Type B pancreatic cell (in vitro differentiated cells): ENCODE data around the gene CCDC180. TPM values are rescaled to one million over a fixed set of nuclear protein-coding genes. Genes with fewer than 3 reads are reported as not detected.

ENCODE experiments used
- DNase-seq: peaks from one replicate; pipeline ENCODE4 v3.0.0; 2021; ENCODE audit warnings: mixed read lengths; ENCODE audit not compliant: unreplicated experiment; ENCODE audit errors: extremely low spot score
- H3K27ac Mint-ChIP-seq: 2 replicates; pipeline ENCODE4 v1.8.0; 2021; ENCODE audit warnings: mild to moderate bottlenecking, mixed read lengths
- H3K27me3 Mint-ChIP-seq: 2 replicates; pipeline ENCODE4 v1.8.0; 2021; ENCODE audit warnings: mixed read lengths
- H3K36me3 Mint-ChIP-seq: 2 replicates; pipeline ENCODE4 v1.8.0; 2021; ENCODE audit warnings: mixed read lengths
- H3K4me1 Mint-ChIP-seq: one replicate; pipeline ENCODE4 v1.8.0; 2021; ENCODE audit warnings: mixed read lengths; ENCODE audit not compliant: unreplicated experiment
- H3K4me3 Mint-ChIP-seq: 2 replicates; pipeline ENCODE4 v1.8.0; 2021; ENCODE audit warnings: mild to moderate bottlenecking, mixed read lengths
- H3K9me3 Mint-ChIP-seq: 2 replicates; pipeline ENCODE4 v1.8.0; 2021; ENCODE audit warnings: mixed read lengths
- CTCF ChIP-seq: fragments of 200-600 bp; sonication (generic); conservative IDR thresholded peaks from 2 replicates; pipeline ENCODE4 v1.5.0; 2021; ENCODE audit warnings: antibody characterized with exemption, mild to moderate bottlenecking
- total RNA-seq: library from RNA; stranded (reverse); gene quantifications from 2 replicates; pipeline ENCODE4 v1.2.1, GENCODE V29; 2021; ENCODE audit warnings: low replicate concordance

The CCDC180 gene
- total RNA-seq, 1 donor from 2014 or later = 7.0 TPM

- no peak overlapping the region for H3K27ac Mint-ChIP-seq
- H3K9me3 Mint-ChIP-seq = peaks cover 22% of the 10 kb centered on the region
- H3K4me1 Mint-ChIP-seq = no peaks in the 10 kb centered on the region
- H3K27me3 Mint-ChIP-seq = no peaks in the 10 kb centered on the region
- H3K4me3 Mint-ChIP-seq = no peak overlapping the region
- no peak for DNase-seq
- no peaks in the 10 kb centered on the region for H3K36me3 Mint-ChIP-seq
- no peak for TF ChIP-seq CTCF
Observed at GRCh38 chr9:97305501-97306298, 1.8 kb upstream of the CCDC180 start.

- Mint-ChIP-seq H3K9me3 (peaks cover 17% of the 10 kb centered on the region), H3K4me1 (no peaks in the 10 kb centered on the region), H3K27ac (no peak overlapping the region), H3K27me3 (no peaks in the 10 kb centered on the region), H3K36me3 (no peaks in the 10 kb centered on the region), H3K4me3 (no peak overlapping the region)
- no peak for DNase-seq
- TF ChIP-seq CTCF = peak; percentile 52
Observed at GRCh38 chr9:97307091-97307490, 368 bp upstream of the CCDC180 start.

- Mint-ChIP-seq H3K36me3 (peaks cover 5% of the 10 kb centered on the region), H3K4me1 (no peaks in the 10 kb centered on the region), H3K4me3 (no peak overlapping the region), H3K27me3 (no peaks in the 10 kb centered on the region), H3K27ac (no peak overlapping the region), H3K9me3 (peaks cover 3% of the 10 kb centered on the region)
- no peak for TF ChIP-seq CTCF
- DNase-seq = no peak
Observed at GRCh38 chr9:97309260-97309659, 1.8 kb downstream of the CCDC180 start.

- no peaks in the 10 kb centered on the region for H3K27me3 Mint-ChIP-seq
- no peak overlapping the region for H3K27ac Mint-ChIP-seq
- DNase-seq = no peak
- H3K36me3 Mint-ChIP-seq = peaks cover 5% of the 10 kb centered on the region
- no peak overlapping the region for H3K4me3 Mint-ChIP-seq
- no peaks in the 10 kb centered on the region for H3K9me3 Mint-ChIP-seq
- no peak for TF ChIP-seq CTCF
- no peaks in the 10 kb centered on the region for H3K4me1 Mint-ChIP-seq
Observed at GRCh38 chr9:97310023-97310422, 2.6 kb downstream of the CCDC180 start.

GRCh38 chr9:97310896-97311295, 3.4 kb downstream of the CCDC180 start:
- Mint-ChIP-seq H3K36me3 (peaks cover 8% of the 10 kb centered on the region), H3K27ac (no peak overlapping the region), H3K27me3 (no peaks in the 10 kb centered on the region), H3K4me1 (no peaks in the 10 kb centered on the region), H3K9me3 (no peaks in the 10 kb centered on the region), H3K4me3 (no peak overlapping the region)
- TF ChIP-seq CTCF = no peak
- DNase-seq = no peak
